Measurements from ENCODE around the gene MAGIX. TPM values are rescaled to one million over a fixed set of nuclear protein-coding genes. Genes with fewer than 3 reads are reported as not detected.
A peak's percentile ranks its signal among the peaks of the same experiment; 100 is the strongest.

MAGIX gene
- total and polyA plus RNA-seq, 2 experiments from 2014 or later, result 3.2 to 6.8 TPM

DNA sequence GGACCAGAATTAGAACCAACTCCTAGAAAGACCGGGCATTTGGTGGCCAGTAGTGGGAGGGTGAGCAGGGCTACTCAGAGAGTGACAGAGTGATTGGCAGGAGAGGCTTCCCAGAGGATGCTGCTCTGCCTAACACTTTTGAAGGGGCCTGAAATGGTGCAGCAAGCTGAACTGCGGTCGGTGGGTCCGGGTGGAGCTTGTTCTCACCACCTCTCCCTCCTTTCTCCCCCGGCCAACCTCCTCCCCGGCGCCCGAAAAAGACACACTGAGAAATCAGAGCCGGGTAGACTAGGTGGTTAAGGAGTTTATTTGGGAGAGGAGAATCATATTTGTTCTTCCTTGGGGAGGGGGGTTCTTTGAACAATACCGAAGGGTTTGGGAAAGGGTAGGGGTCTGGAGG lies 25.0 kb downstream of the MAGIX start:
- no peaks in the 10 kb centered on the region for H3K9me3 ChIP-seq (ENCODE audit: low read depth)
- peak overlapping the region; percentile 46 for H3K27ac ChIP-seq
- H3K27me3 ChIP-seq, result no peaks in the 10 kb centered on the region
- no peaks in the 10 kb centered on the region for H3K36me3 ChIP-seq
- DNase-seq (ENCODE audit: low read depth in 1 of 2, low spot score in 1 of 2), result no peak
- TF ChIP-seq, protein P1, sequence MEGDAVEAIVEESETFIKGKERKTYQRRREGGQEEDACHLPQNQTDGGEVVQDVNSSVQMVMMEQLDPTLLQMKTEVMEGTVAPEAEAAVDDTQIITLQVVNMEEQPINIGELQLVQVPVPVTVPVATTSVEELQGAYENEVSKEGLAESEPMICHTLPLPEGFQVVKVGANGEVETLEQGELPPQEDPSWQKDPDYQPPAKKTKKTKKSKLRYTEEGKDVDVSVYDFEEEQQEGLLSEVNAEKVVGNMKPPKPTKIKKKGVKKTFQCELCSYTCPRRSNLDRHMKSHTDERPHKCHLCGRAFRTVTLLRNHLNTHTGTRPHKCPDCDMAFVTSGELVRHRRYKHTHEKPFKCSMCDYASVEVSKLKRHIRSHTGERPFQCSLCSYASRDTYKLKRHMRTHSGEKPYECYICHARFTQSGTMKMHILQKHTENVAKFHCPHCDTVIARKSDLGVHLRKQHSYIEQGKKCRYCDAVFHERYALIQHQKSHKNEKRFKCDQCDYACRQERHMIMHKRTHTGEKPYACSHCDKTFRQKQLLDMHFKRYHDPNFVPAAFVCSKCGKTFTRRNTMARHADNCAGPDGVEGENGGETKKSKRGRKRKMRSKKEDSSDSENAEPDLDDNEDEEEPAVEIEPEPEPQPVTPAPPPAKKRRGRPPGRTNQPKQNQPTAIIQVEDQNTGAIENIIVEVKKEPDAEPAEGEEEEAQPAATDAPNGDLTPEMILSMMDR (IDR thresholded peaks at IDR 0.05; ENCODE audit: low read depth, low read length), result no peak
- H3K4me3 ChIP-seq, result no peak overlapping the region
- H3K4me1 ChIP-seq (ENCODE audit: low read depth), result no peaks in the 10 kb centered on the region

DNA sequence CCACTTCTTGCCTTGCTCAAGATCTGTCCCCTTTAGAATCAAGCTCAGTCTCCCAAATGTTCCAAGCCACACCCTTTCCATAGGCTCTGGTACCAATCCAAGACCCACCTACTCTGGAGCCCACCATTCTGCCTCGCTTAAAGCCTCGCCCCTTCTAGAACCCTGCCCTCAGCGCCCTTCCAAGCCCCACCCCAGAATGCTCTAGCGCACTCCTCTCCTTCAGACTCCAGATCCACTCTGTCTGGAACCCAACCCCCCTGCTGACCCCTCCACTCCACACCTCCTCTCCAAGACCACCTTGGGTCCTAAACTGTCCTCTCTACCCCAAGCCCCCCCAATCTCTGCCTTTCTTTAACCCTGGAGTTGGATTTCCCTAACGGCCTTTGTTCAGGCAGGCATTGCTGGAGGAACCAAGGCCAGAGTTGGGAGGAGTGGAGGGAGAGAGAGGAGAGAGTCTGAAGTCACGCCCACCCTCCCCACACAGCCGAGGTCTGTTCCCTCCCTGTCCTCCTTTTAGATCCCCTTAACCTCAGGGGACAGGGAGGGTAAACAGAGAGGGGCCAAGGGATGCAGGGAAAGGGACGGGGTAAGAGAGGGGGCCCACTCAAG lies 26.0 kb downstream of the MAGIX start:
- no peak overlapping the region for H3K27ac ChIP-seq
- H3K4me3 ChIP-seq, result no peak overlapping the region
- no peaks in the 10 kb centered on the region for H3K36me3 ChIP-seq
- H3K9me3 ChIP-seq (ENCODE audit: low read depth), result no peaks in the 10 kb centered on the region
- no peaks in the 10 kb centered on the region for H3K4me1 ChIP-seq (ENCODE audit: low read depth)
- TF ChIP-seq, protein P1 (IDR thresholded peaks at IDR 0.05; ENCODE audit: low read depth, low read length), result no peak
- no peaks in the 10 kb centered on the region for H3K27me3 ChIP-seq
- DNase-seq (ENCODE audit: low read depth in 1 of 2, low spot score in 1 of 2), result no peak

DNA sequence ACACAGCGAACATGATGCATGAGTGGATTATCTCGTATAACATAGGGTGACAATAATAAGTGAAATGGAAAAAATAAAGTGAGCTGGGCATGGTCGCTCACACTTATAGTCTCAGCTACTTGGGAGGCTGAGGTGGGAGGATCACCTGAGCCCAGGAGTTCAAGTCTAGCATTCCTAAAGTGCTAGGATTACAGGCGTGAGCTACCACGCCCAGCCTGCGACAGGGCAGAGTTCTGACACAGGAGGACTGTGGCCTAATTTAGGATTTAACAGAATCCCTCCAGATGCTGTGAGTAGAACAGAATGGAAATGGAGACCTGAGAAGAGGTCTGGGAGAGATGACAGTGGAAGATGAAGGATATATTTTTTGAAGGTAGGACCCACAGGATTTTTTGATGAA lies 27.0 kb downstream of the MAGIX start:
- no peaks in the 10 kb centered on the region for H3K27me3 ChIP-seq
- TF ChIP-seq, protein P1 (IDR thresholded peaks at IDR 0.05; ENCODE audit: low read depth, low read length), result no peak
- no peak for DNase-seq (ENCODE audit: low read depth in 1 of 2, low spot score in 1 of 2)
- no peaks in the 10 kb centered on the region for H3K36me3 ChIP-seq
- no peaks in the 10 kb centered on the region for H3K4me1 ChIP-seq (ENCODE audit: low read depth)
- no peak overlapping the region for H3K4me3 ChIP-seq
- no peak overlapping the region for H3K27ac ChIP-seq
- no peaks in the 10 kb centered on the region for H3K9me3 ChIP-seq (ENCODE audit: low read depth)

DNA sequence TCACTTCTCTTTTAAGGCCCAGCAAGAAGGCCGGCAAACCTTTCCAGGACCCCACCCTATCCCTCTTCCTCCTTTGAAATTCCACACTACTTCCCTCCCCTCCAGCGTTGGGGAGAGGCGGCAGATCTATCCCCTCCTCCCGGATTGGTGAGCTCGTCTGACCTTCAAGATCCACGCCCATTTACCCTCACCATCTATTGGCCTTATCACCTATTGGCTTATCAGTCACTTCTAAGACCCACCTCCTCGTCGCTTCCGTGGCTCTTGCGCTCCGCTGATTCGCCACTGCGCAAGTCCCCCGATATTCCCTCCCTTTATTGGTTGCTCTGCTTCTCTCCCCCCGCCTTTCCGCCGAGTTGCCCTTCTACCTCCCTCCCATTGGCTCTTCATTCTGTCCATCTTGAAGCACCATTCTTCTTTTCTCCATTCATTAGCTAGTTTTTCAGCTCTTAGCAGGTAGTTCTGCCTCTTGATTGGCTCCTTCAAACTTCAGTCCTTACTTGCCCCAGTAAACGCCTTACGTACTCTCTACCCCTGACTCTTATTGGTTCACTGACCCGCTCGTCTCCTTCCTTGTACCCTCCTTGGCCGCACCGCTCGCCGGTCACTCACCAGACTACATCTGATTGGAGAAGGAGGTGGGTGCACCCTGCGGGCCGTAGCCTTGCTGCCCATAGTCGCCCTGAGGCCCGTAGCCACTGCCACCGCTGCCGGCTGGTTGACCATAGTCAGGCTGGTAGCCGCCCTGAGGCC lies 28.4 kb downstream of the MAGIX start:
- H3K27ac ChIP-seq, result peak overlapping the region; percentile 90
- no peaks in the 10 kb centered on the region for H3K27me3 ChIP-seq
- DNase-seq (ENCODE audit: low read depth in 1 of 2, low spot score in 1 of 2), result peak; percentile 93 to 99
- H3K4me1 ChIP-seq (ENCODE audit: low read depth), result no peaks in the 10 kb centered on the region
- H3K36me3 ChIP-seq, result no peaks in the 10 kb centered on the region
- H3K9me3 ChIP-seq (ENCODE audit: low read depth), result no peaks in the 10 kb centered on the region
- TF ChIP-seq, protein P1 (IDR thresholded peaks at IDR 0.05; ENCODE audit: low read depth, low read length), result no peak
- peak overlapping the region; percentile 56 for H3K4me3 ChIP-seq

DNA sequence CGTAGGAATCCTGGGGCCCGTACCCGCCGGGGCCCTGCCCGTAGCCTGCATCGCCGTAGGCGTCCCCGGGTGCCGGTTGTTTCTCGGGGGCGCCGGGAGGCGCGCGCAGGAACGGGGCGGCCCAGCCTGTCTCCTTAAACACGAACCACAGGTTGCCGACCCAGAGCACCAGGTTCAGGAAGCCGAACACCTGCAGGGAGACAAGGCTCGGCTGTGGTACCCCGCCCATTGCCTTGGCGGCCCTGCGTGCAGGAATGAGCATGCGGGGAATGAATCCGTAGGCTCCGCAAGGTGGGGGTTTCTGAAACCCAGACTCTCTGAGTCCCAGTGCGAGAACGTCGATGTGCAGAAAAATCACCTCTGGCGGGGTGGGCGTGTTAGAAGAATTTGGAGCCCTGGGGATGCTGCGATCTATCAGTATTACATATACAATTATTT lies 29.0 kb downstream of the MAGIX start:
- TF ChIP-seq, protein P1 (IDR thresholded peaks at IDR 0.05; ENCODE audit: low read depth, low read length), result no peak
- no peaks in the 10 kb centered on the region for H3K27me3 ChIP-seq
- H3K9me3 ChIP-seq (ENCODE audit: low read depth), result no peaks in the 10 kb centered on the region
- peak overlapping the region; percentile 90 for H3K27ac ChIP-seq
- DNase-seq (ENCODE audit: low read depth in 1 of 2, low spot score in 1 of 2), result no peak
- peak overlapping the region; percentile 56 for H3K4me3 ChIP-seq
- H3K4me1 ChIP-seq (ENCODE audit: low read depth), result no peaks in the 10 kb centered on the region
- H3K36me3 ChIP-seq, result no peaks in the 10 kb centered on the region
